OCI-LY1 (cell line): ENCODE results near the gene CC2D2A.

Source experiments
- H2AFZ ChIP-seq: fragments of 200-600 bp; sonication (generic), shearing (Covaris generic); 2 replicates; pipeline ENCODE4 v1.6.0; 2014; ENCODE audit warnings: antibody characterized with exemption, mild to moderate bottlenecking, low read length
- H3F3A ChIP-seq: fragments of 200-600 bp; sonication (generic), shearing (Covaris generic); 2 replicates; pipeline ENCODE4 v1.6.0; 2014; ENCODE audit warnings: mild to moderate bottlenecking, antibody characterized with exemption, low read length, moderate library complexity; ENCODE audit not compliant: insufficient read depth
- H3K27ac ChIP-seq: fragments of 200-600 bp; sonication (generic); 2 replicates; pipeline ENCODE4 v1.5.1; 2014; ENCODE audit warnings: low read length, mixed run types, mild to moderate bottlenecking, low read depth; ENCODE audit not compliant: poor library complexity, severe bottlenecking
- H3K27me3 ChIP-seq: fragments of 200-600 bp; sonication (generic); 2 replicates; pipeline ENCODE4 v1.6.0; 2014; ENCODE audit warnings: antibody characterized with exemption, mild to moderate bottlenecking, low read length, moderate library complexity; ENCODE audit not compliant: insufficient read depth
- H3K36me3 ChIP-seq: fragments of 200-600 bp; sonication (generic); 2 replicates; pipeline ENCODE4 v1.6.1; 2014; ENCODE audit warnings: mild to moderate bottlenecking, antibody characterized with exemption, low read length, moderate library complexity, mixed read lengths; ENCODE audit not compliant: insufficient read depth
- H3K4me1 ChIP-seq: fragments of 200-600 bp; sonication (generic); 2 replicates; pipeline ENCODE4 v1.5.1; 2014; ENCODE audit warnings: mild to moderate bottlenecking, low read length, moderate library complexity; ENCODE audit not compliant: insufficient read depth, severe bottlenecking
- H3K4me2 ChIP-seq: fragments of 200-600 bp; sonication (generic), shearing (Covaris generic); 2 replicates; pipeline ENCODE4 v1.6.1; 2014; ENCODE audit warnings: low read length
- H3K4me3 ChIP-seq: fragments of 200-600 bp; sonication (generic); 2 replicates; pipeline ENCODE4 v1.5.1; 2014; ENCODE audit warnings: low read length, low read depth, mild to moderate bottlenecking, mixed read lengths; ENCODE audit not compliant: poor library complexity, severe bottlenecking
- H3K79me2 ChIP-seq: fragments of 200-600 bp; shearing (Covaris generic); 2 replicates; pipeline ENCODE4 v1.6.1; 2016; ENCODE audit warnings: mixed run types, low read length, mixed read lengths; ENCODE audit not compliant: insufficient read depth
- H3K9ac ChIP-seq: fragments of 200-600 bp; sonication (generic), shearing (Covaris generic); 2 replicates; pipeline ENCODE4 v1.6.1; 2014; ENCODE audit warnings: mild to moderate bottlenecking, low read length, mixed read lengths
- H3K9me2 ChIP-seq: fragments of 200-600 bp; sonication (generic), shearing (Covaris generic); 2 replicates; pipeline ENCODE4 v1.6.1; 2014; ENCODE audit warnings: low read depth, mild to moderate bottlenecking, low read length, mixed read lengths
- H3K9me3 ChIP-seq: fragments of 200-600 bp; shearing (Covaris generic); 2 replicates; pipeline ENCODE4 v1.6.1; 2014; ENCODE audit warnings: low read length, mixed read lengths
- H4K20me1 ChIP-seq: fragments of 200-600 bp; sonication (generic), shearing (Covaris generic); 2 replicates; pipeline ENCODE4 v1.6.0; 2016; ENCODE audit warnings: mild to moderate bottlenecking, low read length; ENCODE audit not compliant: insufficient read depth
- EZH2 ChIP-seq: fragments of 200-600 bp; sonication (generic), shearing (Covaris generic); IDR thresholded peaks from 2 replicates; pipeline ENCODE4 v1.8.0; 2017; ENCODE audit warnings: borderline replicate concordance, mixed run types, mild to moderate bottlenecking, antibody characterized with exemption, low read length, moderate library complexity, mixed read lengths
- TF ChIP-seq, protein P1 (sequence below): fragments of 200-600 bp; sonication (generic), shearing (Covaris generic); IDR thresholded peaks from 2 replicates; pipeline ENCODE4 v1.5.1; 2017; ENCODE audit warnings: mild to moderate bottlenecking, antibody characterized with exemption, low read length, moderate library complexity, mixed read lengths

CC2D2A gene

DNA sequence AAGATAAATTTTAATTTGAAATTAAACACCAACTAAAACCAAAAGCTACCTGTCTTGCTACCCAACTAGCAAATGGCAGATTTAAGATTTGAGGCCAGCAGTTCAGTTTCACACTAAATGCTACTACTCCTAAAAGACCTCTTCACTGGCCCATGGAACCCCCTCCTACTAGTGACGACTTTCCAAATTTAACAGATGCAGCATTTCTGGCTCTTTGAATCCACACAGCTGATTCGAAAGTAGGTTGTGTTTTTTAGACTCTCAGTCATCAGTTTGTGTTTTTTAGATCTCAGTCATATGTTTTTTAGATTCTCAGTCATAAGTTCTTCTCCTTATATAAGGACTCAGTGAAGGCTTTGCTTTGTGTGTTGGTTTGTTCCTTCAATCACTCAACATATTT is 11.1 kb upstream of the CC2D2A start:
- H3K27me3 ChIP-seq, result no peaks in the 10 kb centered on the region
- no peaks in the 10 kb centered on the region for H3K36me3 ChIP-seq
- no peak overlapping the region for H3K27ac ChIP-seq
- peaks cover 5% of the 10 kb centered on the region for H3K4me1 ChIP-seq
- H3K9me3 ChIP-seq, result no peaks in the 10 kb centered on the region
- H3K4me3 ChIP-seq, result no peak overlapping the region
- no peaks in the 10 kb centered on the region for H4K20me1 ChIP-seq
- no peaks in the 10 kb centered on the region for H3K9me2 ChIP-seq
- H3K4me2 ChIP-seq, result no peak overlapping the region
- no peak overlapping the region for H2AFZ ChIP-seq
- no peak for TF ChIP-seq EZH2
- TF ChIP-seq, protein P1, sequence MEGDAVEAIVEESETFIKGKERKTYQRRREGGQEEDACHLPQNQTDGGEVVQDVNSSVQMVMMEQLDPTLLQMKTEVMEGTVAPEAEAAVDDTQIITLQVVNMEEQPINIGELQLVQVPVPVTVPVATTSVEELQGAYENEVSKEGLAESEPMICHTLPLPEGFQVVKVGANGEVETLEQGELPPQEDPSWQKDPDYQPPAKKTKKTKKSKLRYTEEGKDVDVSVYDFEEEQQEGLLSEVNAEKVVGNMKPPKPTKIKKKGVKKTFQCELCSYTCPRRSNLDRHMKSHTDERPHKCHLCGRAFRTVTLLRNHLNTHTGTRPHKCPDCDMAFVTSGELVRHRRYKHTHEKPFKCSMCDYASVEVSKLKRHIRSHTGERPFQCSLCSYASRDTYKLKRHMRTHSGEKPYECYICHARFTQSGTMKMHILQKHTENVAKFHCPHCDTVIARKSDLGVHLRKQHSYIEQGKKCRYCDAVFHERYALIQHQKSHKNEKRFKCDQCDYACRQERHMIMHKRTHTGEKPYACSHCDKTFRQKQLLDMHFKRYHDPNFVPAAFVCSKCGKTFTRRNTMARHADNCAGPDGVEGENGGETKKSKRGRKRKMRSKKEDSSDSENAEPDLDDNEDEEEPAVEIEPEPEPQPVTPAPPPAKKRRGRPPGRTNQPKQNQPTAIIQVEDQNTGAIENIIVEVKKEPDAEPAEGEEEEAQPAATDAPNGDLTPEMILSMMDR, result no peak
- no peak overlapping the region for H3K9ac ChIP-seq
- H3K79me2 ChIP-seq, result no peaks in the 10 kb centered on the region
- H3F3A ChIP-seq, result no peaks in the 10 kb centered on the region

DNA sequence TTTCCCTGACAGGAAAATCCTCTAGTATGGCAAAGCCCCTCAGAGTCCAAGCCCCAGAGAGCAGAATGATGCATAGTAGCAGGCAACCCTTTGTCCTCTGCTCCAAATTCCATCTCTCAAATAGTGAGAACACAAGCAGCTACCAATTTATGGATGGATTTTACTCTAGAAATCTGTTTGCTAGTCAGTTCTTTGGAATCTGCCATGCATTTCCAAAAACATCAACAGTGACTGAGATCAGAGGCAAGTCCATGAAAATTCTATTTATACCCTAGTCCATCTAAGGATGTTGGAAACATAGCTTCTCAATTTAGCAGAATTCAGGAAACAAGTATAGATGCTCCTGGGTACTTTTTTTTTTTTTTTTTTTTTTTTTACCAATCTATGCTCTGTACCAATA is 10.0 kb upstream of the CC2D2A start:
- Histone ChIP-seq H3K27ac (no peak overlapping the region), H3K9me2 (no peaks in the 10 kb centered on the region), H3K9ac (no peak overlapping the region), H3K9me3 (no peaks in the 10 kb centered on the region), H3K4me1 (peaks cover 5% of the 10 kb centered on the region), H3F3A (no peaks in the 10 kb centered on the region), H3K27me3 (no peaks in the 10 kb centered on the region), H3K36me3 (no peaks in the 10 kb centered on the region), H3K4me2 (no peak overlapping the region), H4K20me1 (no peaks in the 10 kb centered on the region), H2AFZ (no peak overlapping the region), H3K79me2 (no peaks in the 10 kb centered on the region), H3K4me3 (no peak overlapping the region)
- no peak for TF ChIP-seq EZH2
- TF ChIP-seq, protein P1, result no peak

DNA sequence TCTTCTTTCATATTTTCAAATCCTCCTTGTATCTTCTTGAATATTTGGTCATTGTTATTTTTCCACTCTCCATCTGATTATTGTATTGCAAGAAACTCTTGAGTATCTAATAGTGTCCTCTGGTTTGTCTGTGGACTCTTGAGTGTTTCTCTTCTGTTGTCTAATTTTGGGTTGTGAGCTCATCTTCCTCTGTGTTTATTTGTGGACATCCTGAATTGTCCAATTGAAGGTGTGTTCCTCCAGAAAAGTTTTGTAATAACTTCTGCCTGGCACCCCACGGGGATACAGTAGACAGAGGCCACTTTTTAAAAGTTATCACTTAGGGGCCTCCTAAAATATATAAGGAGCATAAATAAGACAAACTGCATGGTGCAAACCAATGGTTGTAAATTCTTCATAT is 3.1 kb upstream of the CC2D2A start:
- Histone ChIP-seq H3K4me3 (no peak overlapping the region), H3K27me3 (no peaks in the 10 kb centered on the region), H3K9me3 (no peaks in the 10 kb centered on the region), H3K4me2 (no peak overlapping the region), H3K79me2 (no peaks in the 10 kb centered on the region), H4K20me1 (no peaks in the 10 kb centered on the region), H3K4me1 (no peaks in the 10 kb centered on the region), H3K27ac (no peak overlapping the region), H3K9ac (no peak overlapping the region), H3F3A (no peaks in the 10 kb centered on the region), H3K36me3 (no peaks in the 10 kb centered on the region), H2AFZ (no peak overlapping the region), H3K9me2 (no peaks in the 10 kb centered on the region)
- no peak for TF ChIP-seq EZH2
- TF ChIP-seq, protein P1, result no peak
